Loucy (cell line): Measurements from ENCODE around the gene CEBPB.

Experiments used
- H2AFZ ChIP-seq: fragments of 200-600 bp; sonication (generic); 2 replicates; pipeline ENCODE4 v1.6.0; 2016; ENCODE audit warnings: antibody characterized with exemption, mild to moderate bottlenecking, low read length, moderate library complexity
- H3F3A ChIP-seq: fragments of 200-600 bp; 2 replicates; pipeline ENCODE4 v1.6.0; 2016; ENCODE audit warnings: antibody characterized with exemption, low read depth, mild to moderate bottlenecking
- H3K27me3 ChIP-seq: fragments of 200-600 bp; sonication (generic); 2 replicates; pipeline ENCODE4 v1.6.1; 2014; ENCODE audit warnings: low read length, mild to moderate bottlenecking; ENCODE audit not compliant: insufficient read depth, poor library complexity, severe bottlenecking
- H3K36me3 ChIP-seq: fragments of 200-600 bp; sonication (generic); 2 replicates; pipeline ENCODE4 v1.6.1; 2016; ENCODE audit warnings: low read length; ENCODE audit not compliant: insufficient read depth
- H3K4me1 ChIP-seq: fragments of 200-600 bp; sonication (generic); 2 replicates; pipeline ENCODE4 v1.5.1; 2014; ENCODE audit warnings: low read length, mild to moderate bottlenecking; ENCODE audit not compliant: insufficient read depth, poor library complexity, severe bottlenecking
- H3K4me2 ChIP-seq: fragments of 200-600 bp; sonication (generic); 2 replicates; pipeline ENCODE4 v1.6.0; 2014; ENCODE audit warnings: antibody characterized with exemption, low read length, low read depth, mild to moderate bottlenecking; ENCODE audit not compliant: poor library complexity, severe bottlenecking
- H3K4me3 ChIP-seq: fragments of 200-600 bp; sonication (generic); 2 replicates; pipeline ENCODE4 v1.5.1; 2014; ENCODE audit warnings: low read length, mild to moderate bottlenecking, mixed read lengths; ENCODE audit not compliant: poor library complexity, severe bottlenecking
- H3K79me2 ChIP-seq: fragments of 200-600 bp; sonication (generic); 2 replicates; pipeline ENCODE4 v1.6.1; 2014; ENCODE audit warnings: low read length; ENCODE audit not compliant: insufficient read depth
- H3K9ac ChIP-seq: fragments of 200-600 bp; sonication (generic); 2 replicates; pipeline ENCODE4 v1.6.0; 2014; ENCODE audit warnings: mild to moderate bottlenecking, low read depth, low read length, moderate library complexity; ENCODE audit not compliant: poor library complexity, severe bottlenecking
- H3K9me2 ChIP-seq: fragments of 200-600 bp; sonication (generic); replicated peaks from 2 replicates; pipeline ENCODE4 v1.6.1; 2016; ENCODE audit warnings: low read depth, low read length, mixed read lengths
- H3K9me3 ChIP-seq: fragments of 200-600 bp; sonication (generic); 2 replicates; pipeline ENCODE4 v1.6.1; 2014; ENCODE audit warnings: mild to moderate bottlenecking, antibody characterized with exemption, low read length, low read depth; ENCODE audit not compliant: insufficient read depth
- H4K20me1 ChIP-seq: fragments of 200-600 bp; sonication (generic); 2 replicates; pipeline ENCODE4 v1.6.0; 2014; ENCODE audit warnings: antibody characterized with exemption, low read length, mild to moderate bottlenecking; ENCODE audit not compliant: insufficient read depth, poor library complexity, severe bottlenecking
- CTCF ChIP-seq: fragments of 200-600 bp; sonication (generic); conservative IDR thresholded peaks from 2 replicates; pipeline ENCODE4 v1.5.1; 2014; ENCODE audit warnings: mild to moderate bottlenecking, antibody characterized with exemption, low read length
- EZH2phosphoT487 ChIP-seq: fragments of 200-600 bp; IDR thresholded peaks from 2 replicates; pipeline ENCODE4 v1.6.1; 2018; ENCODE audit warnings: antibody characterized with exemption, mild to moderate bottlenecking, moderate library complexity, borderline replicate concordance

The CEBPB gene

GRCh38 chr20:50220894-50221365 is 30.3 kb downstream of the CEBPB start:
- H3F3A ChIP-seq, result no peaks in the 10 kb centered on the region

GRCh38 chr20:50221501-50222308 is 31.1 kb downstream of the CEBPB start:
- Histone ChIP-seq H3K4me3 (no peak overlapping the region), H3K36me3 (no peaks in the 10 kb centered on the region), H3K4me2 (no peak overlapping the region), H3K9ac (no peak overlapping the region), H3F3A (no peaks in the 10 kb centered on the region), H2AFZ (no peak overlapping the region), H3K4me1 (no peaks in the 10 kb centered on the region), H3K27me3 (no peaks in the 10 kb centered on the region), H3K9me3 (no peaks in the 10 kb centered on the region), H3K79me2 (no peaks in the 10 kb centered on the region), H4K20me1 (no peaks in the 10 kb centered on the region), H3K9me2 (no peaks in the 10 kb centered on the region)
- TF ChIP-seq CTCF (no peak), EZH2phosphoT487 (no peak)

More at GRCh38 chr20:50220894-50221365, 30.3 kb downstream of the CEBPB start:
- no peaks in the 10 kb centered on the region for H3K79me2 ChIP-seq
- H3K4me3 ChIP-seq, result no peak overlapping the region
- no peak overlapping the region for H2AFZ ChIP-seq
- no peaks in the 10 kb centered on the region for H3K36me3 ChIP-seq
- H3K27me3 ChIP-seq, result no peaks in the 10 kb centered on the region
- no peak overlapping the region for H3K9ac ChIP-seq
- no peak overlapping the region for H3K4me2 ChIP-seq
- H3K9me2 ChIP-seq, result no peaks in the 10 kb centered on the region
- no peaks in the 10 kb centered on the region for H4K20me1 ChIP-seq
- no peak for TF ChIP-seq CTCF
- no peak for TF ChIP-seq EZH2phosphoT487
- H3K9me3 ChIP-seq, result no peaks in the 10 kb centered on the region
- no peaks in the 10 kb centered on the region for H3K4me1 ChIP-seq

GRCh38 chr20:50222309-50223038 is 31.8 kb downstream of the CEBPB start:
- no peak overlapping the region for H3K4me3 ChIP-seq
- no peak overlapping the region for H3K4me2 ChIP-seq
- no peaks in the 10 kb centered on the region for H3K36me3 ChIP-seq
- no peaks in the 10 kb centered on the region for H3K9me3 ChIP-seq
- TF ChIP-seq CTCF (no peak), EZH2phosphoT487 (no peak)
- no peak overlapping the region for H2AFZ ChIP-seq
- no peaks in the 10 kb centered on the region for H4K20me1 ChIP-seq
- no peak overlapping the region for H3K9ac ChIP-seq
- H3K27me3 ChIP-seq, result no peaks in the 10 kb centered on the region
- H3K79me2 ChIP-seq, result no peaks in the 10 kb centered on the region
- no peaks in the 10 kb centered on the region for H3F3A ChIP-seq
- H3K9me2 ChIP-seq, result no peaks in the 10 kb centered on the region
- no peaks in the 10 kb centered on the region for H3K4me1 ChIP-seq
